Activated CD8-positive, alpha-beta memory T cell treated with anti-CD3 and anti-CD28 coated beads, Interleukin-2, amount 50 U/mL, for 4 hours (primary cell): ENCODE results near the gene FAM3C.
"Not testable (repeated sequence)": the region's sequence is repeated elsewhere in the genome, so short reads cannot be mapped to it uniquely, and the experiment has no call there.

Source experiments
- DNase-seq: peaks from one replicate; pipeline ENCODE4 v3.0.0-alpha.2; 2020

Gene FAM3C, protein sequence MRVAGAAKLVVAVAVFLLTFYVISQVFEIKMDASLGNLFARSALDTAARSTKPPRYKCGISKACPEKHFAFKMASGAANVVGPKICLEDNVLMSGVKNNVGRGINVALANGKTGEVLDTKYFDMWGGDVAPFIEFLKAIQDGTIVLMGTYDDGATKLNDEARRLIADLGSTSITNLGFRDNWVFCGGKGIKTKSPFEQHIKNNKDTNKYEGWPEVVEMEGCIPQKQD

DNA sequence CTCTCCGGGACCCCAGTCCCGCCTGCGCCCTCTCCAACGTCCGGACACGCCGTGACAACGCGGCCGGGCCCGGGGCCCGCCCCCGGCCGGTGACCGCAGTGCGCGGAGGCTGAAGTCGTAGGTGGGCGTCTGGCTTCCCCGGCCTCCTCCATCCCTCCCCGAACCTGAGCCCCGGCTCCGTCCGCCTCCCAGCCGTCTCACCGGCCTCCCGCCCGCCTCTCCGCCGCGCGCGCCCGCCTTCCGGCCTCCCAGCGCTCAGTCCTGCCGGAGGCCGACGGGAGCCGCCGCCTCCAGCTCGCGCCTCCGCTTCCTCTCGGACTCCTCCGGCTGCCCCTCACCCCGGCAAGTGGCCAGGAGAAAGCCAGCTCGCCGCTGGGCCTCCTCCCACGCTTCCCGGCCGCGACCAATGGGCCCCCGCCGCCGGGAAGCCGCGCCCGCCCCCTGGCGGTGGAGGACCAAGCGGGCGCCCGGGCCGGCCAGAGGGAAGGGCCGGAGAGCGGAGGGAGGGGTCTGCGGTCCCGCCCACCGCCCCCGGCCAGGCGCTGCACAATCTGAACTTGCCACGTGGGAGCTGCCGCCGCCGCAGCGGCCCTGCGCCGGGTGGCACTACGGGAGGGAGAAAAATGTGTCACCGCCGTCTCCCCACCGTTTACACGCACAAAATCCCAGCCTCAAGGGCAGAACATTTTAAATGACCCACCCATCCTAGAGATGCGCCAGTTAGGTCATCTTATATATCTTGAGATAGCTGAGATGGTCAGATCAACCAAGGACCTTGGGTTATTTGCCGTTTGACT is at the start of gene FAM3C:
FAM3C (minus strand) TSS at position 348 of the 797 bp plus-strand sequence. CDS start 13,339 bp downstream, outside the sequence.
- peak; percentile 84 for DNase-seq

- no peak for DNase-seq
These were observed 46.7 kb upstream of the FAM3C start for GRCh38 chr7:121442845-121443244.

DNA sequence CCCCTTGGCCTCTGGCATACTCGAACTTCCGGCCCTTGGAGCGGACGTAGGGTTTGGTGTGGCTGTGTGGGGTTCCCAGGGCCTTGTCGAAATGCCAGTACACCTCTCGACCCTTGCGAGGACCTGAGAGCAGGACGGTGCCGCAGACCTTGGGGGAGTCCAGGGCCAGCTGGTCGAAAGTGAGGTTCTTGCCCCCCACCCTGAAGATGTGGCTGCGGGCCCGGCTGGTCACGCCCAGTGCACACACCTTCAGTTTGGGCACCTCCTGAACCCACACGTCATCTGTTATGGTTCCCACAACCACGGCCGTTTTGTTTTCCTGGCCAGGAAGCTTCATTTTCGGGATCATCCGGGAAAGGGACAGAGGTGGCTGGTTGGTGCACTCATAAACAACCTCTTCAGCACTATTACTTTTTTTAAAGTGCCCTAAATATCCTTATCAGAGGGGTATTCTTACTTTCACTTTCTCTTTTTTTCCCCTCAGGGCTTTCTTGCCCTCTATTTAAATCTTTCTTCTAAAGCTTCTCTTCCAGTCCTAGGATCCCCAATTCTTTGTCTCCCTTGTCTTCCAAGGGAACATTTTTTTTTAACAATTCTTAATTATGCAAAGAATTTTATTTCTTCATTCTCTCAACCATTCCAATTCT is 44.9 kb upstream of the FAM3C start:
- DNase-seq = no peak

DNA sequence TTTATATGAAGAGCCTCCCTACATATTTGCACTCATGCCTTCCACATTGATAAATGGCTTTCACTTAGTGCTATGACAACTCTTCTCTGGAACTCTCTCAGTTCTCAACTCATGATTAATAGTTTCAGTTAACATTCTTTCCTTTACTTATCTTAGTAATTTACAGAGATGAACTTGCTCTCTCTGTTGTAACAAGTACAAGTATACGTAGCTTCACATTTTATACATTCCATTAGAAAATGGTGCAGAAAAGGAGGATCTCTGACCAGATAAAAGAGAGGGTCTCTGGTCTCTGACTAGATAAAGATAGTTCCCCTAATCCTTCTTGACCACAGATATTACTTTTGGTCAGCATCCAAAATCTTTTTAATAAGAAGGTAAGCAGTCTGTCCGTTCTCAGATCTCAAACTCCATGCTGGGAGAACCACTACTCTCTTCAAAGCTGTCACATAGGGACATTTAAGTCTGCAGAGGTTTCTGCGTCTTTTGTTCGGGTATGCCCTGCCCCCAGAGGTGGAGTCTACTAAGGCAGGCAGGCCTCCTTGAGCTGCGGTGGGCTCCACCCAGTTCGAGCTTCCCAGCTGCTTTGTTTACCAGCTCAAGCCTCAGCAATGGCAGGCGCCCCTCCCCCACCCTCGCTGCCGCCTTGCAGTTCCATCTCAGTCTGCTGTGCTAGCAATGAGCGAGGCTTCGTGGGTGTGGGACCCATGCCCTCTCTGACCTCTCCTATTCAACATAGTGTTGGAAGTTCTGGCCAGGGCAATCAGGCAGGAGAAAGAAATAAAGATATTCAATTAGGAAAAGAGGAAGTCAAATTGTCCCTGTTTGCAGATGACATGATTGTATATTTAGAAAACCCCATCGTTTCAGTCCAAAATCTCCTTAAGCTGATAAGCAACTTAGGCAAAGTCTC is 42.2 kb upstream of the FAM3C start:
- peak; percentile 58 for DNase-seq

DNA sequence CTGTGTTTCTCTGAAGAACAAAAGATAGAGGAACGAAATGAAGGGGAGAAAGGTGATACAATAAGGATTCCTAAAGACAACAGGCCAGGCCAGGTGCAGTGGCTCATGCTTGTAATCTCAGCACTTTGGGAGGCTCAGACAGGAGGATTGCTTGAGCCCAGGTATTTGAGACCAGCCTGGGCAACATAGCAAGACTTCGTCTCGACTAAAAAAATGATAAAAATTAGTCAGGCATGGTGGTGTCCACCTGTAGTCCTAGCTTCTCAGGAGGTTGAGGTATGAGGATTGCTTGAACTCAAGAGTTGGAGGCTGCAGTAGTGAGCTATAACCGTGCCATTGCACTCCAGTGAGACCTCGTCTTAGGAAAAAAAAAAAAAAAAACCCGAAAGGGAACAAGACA is 41.4 kb upstream of the FAM3C start:
- DNase-seq = no peak

DNA sequence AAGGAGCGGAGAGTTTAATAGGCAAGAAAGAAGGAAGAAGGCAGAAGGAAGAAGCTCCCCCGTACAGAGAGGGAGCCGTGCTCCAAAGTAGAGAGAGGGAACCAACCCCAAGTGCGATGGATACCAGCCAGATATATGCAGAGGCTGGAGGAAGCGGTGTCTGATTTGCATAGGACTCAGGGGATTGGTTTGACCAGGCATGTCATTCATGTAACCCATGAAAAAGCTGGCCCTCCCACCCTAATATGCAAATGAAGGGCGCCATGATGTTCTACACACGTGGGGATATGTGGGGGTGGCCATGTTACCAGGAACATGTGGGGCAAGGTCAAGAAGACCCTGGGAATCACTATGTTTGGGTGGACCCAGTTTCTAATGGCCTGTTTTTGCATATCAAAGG is 40.6 kb upstream of the FAM3C start:
- DNase-seq = no peak

- no peak for DNase-seq
These were observed 40.0 kb upstream of the FAM3C start for GRCh38 chr7:121436136-121436535.

DNA sequence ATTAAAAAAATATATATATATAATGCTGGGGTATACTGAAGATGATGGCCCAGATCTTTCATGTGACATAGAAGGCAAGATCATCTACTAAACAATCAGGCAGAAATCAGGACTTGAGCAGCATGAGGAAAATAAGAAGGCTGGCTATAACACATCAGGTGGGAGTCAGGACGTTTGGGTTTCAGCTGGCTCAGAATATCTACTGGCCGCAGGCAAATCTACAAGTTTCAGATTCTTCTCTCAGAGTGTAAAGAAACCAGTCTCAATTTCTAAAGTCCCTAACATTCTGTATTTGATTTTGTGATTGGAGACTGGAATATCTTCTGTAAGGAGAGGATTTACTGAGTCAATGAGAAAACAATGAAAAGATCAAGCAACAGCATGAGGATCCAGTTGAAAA is 37.7 kb upstream of the FAM3C start:
- DNase-seq = no peak

DNA sequence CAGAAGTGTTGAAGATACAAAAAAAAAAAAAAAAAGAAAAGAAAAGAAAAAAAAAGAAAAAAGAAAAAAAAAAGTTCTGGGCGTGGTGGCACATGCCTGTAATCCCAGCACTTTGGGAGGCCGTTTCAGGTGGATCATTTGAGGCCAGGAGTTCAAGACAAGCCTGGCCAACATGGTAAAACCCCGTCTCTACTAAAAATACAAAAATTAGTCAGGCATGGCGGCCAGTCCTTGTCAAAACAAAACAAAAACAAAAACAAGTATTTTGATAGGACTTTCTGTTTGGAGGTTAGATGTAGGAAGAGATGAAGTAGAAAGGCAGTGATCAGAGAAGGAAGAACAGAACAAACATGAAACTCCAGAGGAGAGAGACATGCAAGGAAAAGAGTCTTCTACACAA is 36.4 kb upstream of the FAM3C start:
- DNase-seq = not testable (repeated sequence)

GRCh38 chr7:121431996-121432395 is 35.9 kb upstream of the FAM3C start:
- no peak for DNase-seq

DNA sequence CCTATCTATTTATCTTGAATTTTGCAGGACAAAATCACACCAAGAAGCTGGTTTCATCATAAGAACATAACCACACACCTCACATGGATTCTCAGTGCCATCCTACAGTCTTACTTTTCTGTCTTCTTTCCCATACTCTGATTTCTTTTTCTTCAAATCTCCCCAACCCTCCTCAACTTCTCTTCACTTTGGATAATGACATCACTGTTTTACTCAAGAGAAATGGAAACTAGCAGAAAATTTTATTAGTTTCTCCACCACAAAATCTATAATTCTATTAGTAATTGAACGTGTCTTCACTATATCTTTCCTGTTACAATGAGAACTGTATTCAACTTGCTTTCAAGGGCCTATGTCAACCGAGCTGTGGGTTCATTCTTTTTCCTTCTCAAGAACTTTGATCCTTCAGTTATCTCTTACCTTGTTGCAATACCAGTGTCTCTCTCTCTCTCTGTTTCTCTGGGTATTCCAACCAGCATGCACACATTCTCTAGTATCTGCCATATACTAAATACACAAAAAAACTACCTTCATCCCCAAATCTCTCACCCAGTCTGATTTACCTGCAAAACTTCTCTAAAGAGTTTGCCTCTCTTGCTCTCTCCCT is 35.4 kb upstream of the FAM3C start:
- DNase-seq = no peak

GRCh38 chr7:121430558-121430957 is 34.5 kb upstream of the FAM3C start:
- no peak for DNase-seq

- no peak for DNase-seq
These were observed 33.7 kb upstream of the FAM3C start for GRCh38 chr7:121429798-121430197.

DNA sequence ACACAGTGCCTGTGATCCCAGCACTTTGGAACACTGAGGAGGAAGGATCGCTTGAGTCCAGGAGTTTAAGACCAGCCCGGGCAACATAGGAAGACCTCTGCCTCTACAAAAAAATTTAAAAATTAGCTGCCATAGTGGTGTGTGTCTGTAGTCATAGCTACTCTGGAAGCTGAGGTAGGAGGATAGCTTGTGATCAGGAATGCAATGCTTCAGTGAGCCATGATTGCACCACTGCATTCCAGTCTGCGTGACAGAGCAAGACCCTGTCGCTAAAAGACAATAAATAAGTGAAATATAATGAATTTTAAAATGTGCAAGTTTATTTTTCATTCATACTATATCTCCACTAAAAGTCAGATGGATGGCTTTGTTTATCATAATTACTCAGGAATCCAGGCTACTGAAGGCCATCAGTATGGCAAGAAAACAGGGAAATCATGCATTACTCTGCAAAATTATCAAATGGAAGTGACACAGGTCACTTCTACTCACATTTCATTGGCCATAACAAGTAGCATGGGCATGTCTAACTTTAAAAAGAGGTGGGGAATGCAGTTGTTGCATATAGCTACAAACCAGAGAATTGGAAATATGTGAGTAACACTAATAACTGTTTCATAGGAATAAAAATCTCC is 32.9 kb upstream of the FAM3C start:
- no peak for DNase-seq

DNA sequence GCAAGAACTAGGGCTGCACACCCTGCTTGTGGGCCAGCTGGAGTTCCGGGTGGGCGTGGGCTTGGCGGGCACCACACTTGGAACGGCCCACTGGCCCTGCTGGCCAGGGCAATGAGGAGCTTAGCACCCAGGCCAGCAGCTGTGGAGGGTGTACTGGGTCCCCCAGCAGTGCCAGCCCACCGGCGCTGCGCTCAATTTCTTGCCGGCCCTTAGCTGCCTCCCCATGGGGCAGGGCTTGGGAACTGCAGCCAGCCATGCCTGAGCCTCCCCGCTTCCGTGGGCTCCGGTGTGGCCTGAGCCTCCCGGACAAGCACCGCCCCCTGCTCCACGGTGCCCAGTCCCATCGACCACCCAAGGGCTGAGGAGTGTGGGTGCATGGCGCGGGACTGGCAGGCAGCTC is 25.6 kb upstream of the FAM3C start:
- DNase-seq = not testable (repeated sequence)

DNA sequence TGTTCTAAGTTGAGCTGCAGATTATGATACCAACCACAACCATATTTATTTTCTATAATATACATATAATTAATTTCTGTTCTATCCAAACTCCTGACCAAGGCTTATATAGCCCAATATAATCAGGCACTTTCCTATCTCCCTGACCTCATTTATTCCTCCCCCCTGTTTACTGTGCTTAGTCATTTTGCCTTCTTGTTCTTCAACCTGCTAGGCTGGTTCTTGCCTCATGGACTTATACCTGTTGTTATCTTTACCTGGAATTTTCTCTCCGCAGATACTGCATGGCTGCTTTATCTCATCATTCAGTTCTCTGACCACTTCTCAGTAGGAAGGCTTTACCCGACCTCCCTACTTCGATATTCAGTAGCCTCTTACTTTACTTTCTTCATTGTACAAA is 24.9 kb upstream of the FAM3C start:
- no peak for DNase-seq

DNA sequence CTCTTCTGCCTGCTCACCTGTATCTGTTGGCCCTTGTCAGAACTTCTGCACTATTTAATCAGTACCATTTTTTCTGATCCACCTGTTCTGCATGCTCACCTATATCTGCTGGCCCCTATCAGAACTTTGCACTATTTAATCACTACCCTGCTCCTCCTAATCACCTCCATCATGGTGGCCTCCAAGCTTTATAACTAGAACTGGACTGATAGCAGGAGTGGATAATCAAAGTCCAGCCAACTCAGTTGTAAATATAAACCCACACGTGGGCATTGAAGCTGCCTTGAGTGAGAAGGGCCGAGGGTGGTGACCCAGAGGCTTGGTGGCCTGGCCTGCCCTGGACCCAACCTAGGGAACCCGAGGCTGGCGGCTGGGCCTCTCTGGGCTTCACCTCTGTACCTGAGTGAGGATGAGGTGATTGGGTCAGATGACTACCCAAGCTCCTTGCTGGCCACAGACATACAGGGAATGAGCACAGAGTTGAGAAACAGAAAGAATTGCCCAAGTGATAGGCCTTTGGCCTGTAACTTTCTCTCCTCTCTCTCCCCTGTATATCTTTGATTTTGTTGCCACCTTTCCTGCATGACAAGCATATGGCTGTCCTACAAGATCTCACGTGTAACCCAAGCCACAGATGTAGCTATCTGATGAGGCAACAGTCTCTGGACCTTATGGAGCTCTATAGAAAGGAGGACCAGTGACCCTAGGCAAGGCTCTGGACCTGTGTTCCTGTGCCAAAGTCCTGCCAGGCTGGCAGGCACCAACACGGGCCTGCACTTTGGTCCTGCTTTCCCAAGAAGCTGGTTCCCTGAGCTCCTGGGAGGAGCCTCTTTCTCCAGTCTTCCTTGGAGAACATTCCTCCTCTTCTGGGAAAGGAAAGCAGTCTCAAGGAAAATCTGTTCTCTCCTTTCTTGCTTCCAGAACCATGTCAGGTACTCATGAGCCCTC is 23.4 kb upstream of the FAM3C start:
- no peak for DNase-seq

DNA sequence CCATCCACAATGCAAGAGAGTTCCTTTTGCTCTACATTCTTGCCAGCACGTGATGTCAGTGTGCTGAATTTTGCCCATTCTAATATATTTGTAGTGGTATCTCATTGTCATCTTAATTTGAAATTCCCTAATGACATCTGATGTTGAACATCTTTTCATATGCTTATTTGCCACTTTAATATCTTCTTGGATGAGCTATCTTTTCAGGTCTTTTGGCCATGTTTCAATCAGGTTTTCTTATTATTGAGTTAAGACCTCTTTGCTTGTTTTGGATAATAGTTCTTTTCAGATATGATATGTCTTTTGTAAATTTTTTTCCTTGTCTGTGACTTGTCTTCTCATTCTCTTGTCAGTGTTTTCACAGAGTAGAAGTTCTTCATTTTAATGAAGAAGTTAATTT is 20.4 kb upstream of the FAM3C start:
- no peak for DNase-seq

- no peak for DNase-seq
These were observed 18.3 kb upstream of the FAM3C start for GRCh38 chr7:121414436-121414835.

GRCh38 chr7:121411597-121411979 is 15.5 kb upstream of the FAM3C start:
- no peak for DNase-seq
